ENCODE results near the gene LZTFL1.

DNA sequence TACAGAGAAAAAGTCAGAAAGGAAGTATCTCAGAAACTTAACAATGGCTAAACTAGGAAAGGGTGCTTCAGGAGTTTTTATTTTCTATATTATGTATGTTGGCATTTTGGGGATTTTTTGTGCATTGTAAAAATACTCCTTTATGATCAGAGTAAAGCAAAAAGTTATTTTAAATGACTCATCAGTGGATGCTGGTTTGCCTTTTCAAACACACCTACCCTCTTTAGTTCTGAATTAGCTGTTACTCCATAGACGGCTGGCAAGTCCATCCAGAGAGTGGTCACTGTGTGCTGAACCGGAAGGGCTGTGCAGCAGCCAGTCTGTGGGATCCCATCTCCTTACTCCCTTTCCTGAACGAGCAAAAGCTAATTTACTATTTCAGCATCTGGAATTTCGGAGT lies 45.4 kb upstream of the LZTFL1 start:
- TF ChIP-seq, protein P1, sequence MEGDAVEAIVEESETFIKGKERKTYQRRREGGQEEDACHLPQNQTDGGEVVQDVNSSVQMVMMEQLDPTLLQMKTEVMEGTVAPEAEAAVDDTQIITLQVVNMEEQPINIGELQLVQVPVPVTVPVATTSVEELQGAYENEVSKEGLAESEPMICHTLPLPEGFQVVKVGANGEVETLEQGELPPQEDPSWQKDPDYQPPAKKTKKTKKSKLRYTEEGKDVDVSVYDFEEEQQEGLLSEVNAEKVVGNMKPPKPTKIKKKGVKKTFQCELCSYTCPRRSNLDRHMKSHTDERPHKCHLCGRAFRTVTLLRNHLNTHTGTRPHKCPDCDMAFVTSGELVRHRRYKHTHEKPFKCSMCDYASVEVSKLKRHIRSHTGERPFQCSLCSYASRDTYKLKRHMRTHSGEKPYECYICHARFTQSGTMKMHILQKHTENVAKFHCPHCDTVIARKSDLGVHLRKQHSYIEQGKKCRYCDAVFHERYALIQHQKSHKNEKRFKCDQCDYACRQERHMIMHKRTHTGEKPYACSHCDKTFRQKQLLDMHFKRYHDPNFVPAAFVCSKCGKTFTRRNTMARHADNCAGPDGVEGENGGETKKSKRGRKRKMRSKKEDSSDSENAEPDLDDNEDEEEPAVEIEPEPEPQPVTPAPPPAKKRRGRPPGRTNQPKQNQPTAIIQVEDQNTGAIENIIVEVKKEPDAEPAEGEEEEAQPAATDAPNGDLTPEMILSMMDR (conservative IDR thresholded peaks at IDR 0.05) = no peak
- no peak for TF ChIP-seq ZFX (IDR thresholded peaks at IDR 0.05)
